Neural cell (in vitro differentiated cells): ENCODE results near the gene DTYMK.
A peak's percentile ranks its signal among the peaks of the same experiment; 100 is the strongest.

Experiments
- CTCF ChIP-seq: fragments of 450-650 bp; IDR thresholded peaks from 2 replicates; pipeline ENCODE4 v1.5.1; 2014; ENCODE audit warnings: antibody characterized with exemption, mild to moderate bottlenecking, moderate library complexity; ENCODE audit not compliant: poor library complexity, severe bottlenecking
- EP300 ChIP-seq: fragments of 450-650 bp; conservative IDR thresholded peaks from 2 replicates; pipeline ENCODE4 v1.6.1; 2014; ENCODE audit warnings: antibody characterized with exemption, mild to moderate bottlenecking, moderate library complexity; ENCODE audit not compliant: poor library complexity, severe bottlenecking
- EZH2 ChIP-seq: fragments of 200-600, 300-800 bp; shearing (Covaris generic), sonication (generic); IDR thresholded peaks from 2 replicates; pipeline ENCODE4 v1.6.1; 2014; ENCODE audit warnings: antibody characterized with exemption, low read length, borderline replicate concordance, mild to moderate bottlenecking; ENCODE audit not compliant: insufficient read depth, poor library complexity, severe bottlenecking
- POLR2AphosphoS5 ChIP-seq: IDR thresholded peaks from 2 replicates; pipeline ENCODE4 v1.6.1; 2012
- RAD21 ChIP-seq: fragments of 450-650 bp; conservative IDR thresholded peaks from 2 replicates; pipeline ENCODE4 v1.6.1; 2014; ENCODE audit warnings: antibody characterized with exemption, mild to moderate bottlenecking, moderate library complexity
- REST ChIP-seq: IDR thresholded peaks from 2 replicates; pipeline ENCODE4 v1.6.1; 2012; ENCODE audit warnings: borderline replicate concordance

GRCh38 chr2:241734208-241734466 is 47.5 kb upstream of the DTYMK start:
- TF ChIP-seq RAD21, result no peak
- peak; percentile 9 for TF ChIP-seq CTCF
- no peak for TF ChIP-seq EZH2
- TF ChIP-seq EP300, result no peak
- TF ChIP-seq POLR2AphosphoS5, result no peak
- no peak for TF ChIP-seq REST
